Measurements from ENCODE around the gene SLC5A6. TPM values are rescaled to one million over a fixed set of nuclear protein-coding genes. Genes with fewer than 3 reads are reported as not detected.
"Not testable (repeated sequence)": the region's sequence is repeated elsewhere in the genome, so short reads cannot be mapped to it uniquely, and the experiment has no call there.

SLC5A6 gene
- total and polyA plus RNA-seq, 2 of the 8 experiments (the other 6 are each of a cell fraction or from before 2014, with no cell fraction given): 118 to 183 TPM

DNA sequence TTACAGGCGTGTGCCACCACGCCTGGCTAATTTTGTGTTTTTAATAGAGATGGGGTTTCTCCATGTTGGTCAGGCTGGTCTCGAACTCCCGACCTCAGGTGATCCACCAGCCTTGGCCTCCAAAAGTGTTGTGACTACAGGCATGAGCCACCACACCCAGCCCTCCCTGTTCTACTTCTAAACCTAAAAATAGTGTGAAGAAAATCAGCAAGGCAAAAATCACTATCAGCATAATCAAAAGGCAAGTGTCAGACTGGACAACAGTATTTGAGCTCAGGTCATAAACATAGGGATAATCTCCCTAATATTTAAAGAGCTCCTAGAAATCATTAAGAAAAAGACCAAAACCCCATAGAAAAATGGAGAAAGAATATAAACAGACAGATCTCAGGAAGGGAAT, 36.3 kb downstream of the SLC5A6 start:
- H4K8ac ChIP-seq (ENCODE audit: extremely low read depth, insufficient read depth, low read length); H2BK120ac ChIP-seq (replicated peaks; ENCODE audit: low read depth, low read length); H4K91ac ChIP-seq (replicated peaks; ENCODE audit: insufficient read length, low read length); H2AK5ac ChIP-seq (ENCODE audit: low read depth, low read length); H3K79me1 ChIP-seq (ENCODE audit: low read depth, low read length); H4K5ac ChIP-seq (ENCODE audit: insufficient read length, low read depth, low read length); H3K23ac ChIP-seq (ENCODE audit: insufficient read length); H2BK15ac ChIP-seq (ENCODE audit: low read length); H3K27ac ChIP-seq (ENCODE audit: low read depth, low read length); H3K79me2 ChIP-seq (ENCODE audit: control insufficient read depth in 1 of 2, insufficient read depth in 2 of 2, low read length in 2 of 2); H2AFZ ChIP-seq (ENCODE audit: low read length); H3K4me1 ChIP-seq (replicated peaks in 1 of 4; ENCODE audit: control insufficient read depth in 3 of 4, insufficient read depth in 4 of 4, low read length in 3 of 4); H2BK20ac ChIP-seq (ENCODE audit: low read length); H2BK5ac ChIP-seq (ENCODE audit: low read depth, low read length); H3K9ac ChIP-seq (replicated peaks in 1 of 4; ENCODE audit: extremely low read depth in 1 of 4, low read depth in 3 of 4, low read length in 3 of 4); H3K18ac ChIP-seq (ENCODE audit: extremely low read depth, low read length); H4K20me1 ChIP-seq (replicated peaks in 1 of 2; ENCODE audit: control insufficient read depth in 1 of 2, insufficient read depth in 2 of 2, low read length in 2 of 2); H3K4me2 ChIP-seq (ENCODE audit: insufficient read depth in 1 of 2, low read depth in 2 of 2, low read length in 2 of 2); H3K27me3 ChIP-seq (replicated peaks in 1 of 4; ENCODE audit: control insufficient read depth in 3 of 4, extremely low read depth in 1 of 4, insufficient read depth in 3 of 4, low read length in 3 of 4); H3K23me2 ChIP-seq (ENCODE audit: low read depth, low read length); H3K4me3 ChIP-seq (ENCODE audit: extremely low read depth in 1 of 4, insufficient read depth in 2 of 4, low read depth in 3 of 4, low read length in 4 of 4); H3K14ac ChIP-seq (ENCODE audit: insufficient read length); H3K4ac ChIP-seq (replicated peaks; ENCODE audit: insufficient read length, low read depth, low read length); H3K9me3 ChIP-seq (ENCODE audit: insufficient read depth in 2 of 2, low read depth in 1 of 2, low read length in 1 of 2); H3K36me3 ChIP-seq (ENCODE audit: control insufficient read depth in 2 of 4, insufficient read depth in 4 of 4, low read length in 3 of 4); DNase-seq (ENCODE audit: low read depth in 1 of 2, low spot score in 2 of 2); H3K56ac ChIP-seq (replicated peaks; ENCODE audit: insufficient read length, low read depth, low read length); FAIRE-seq; H2BK12ac ChIP-seq (ENCODE audit: low read depth, low read length): not testable (repeated sequence)
- ChIA-PET CTCF (ENCODE audit: partially characterized antibody) (interaction anchor here (0.9 to 5.0 kb wide), 9 partner anchors 9 to 104 kb away, joined by 3 to 26 read pairs (median 5); partner anchors contain the start of genes ABHD1 and PREB), POLR2A (ENCODE audit: partially characterized antibody) (interaction anchor here (1.6 to 1.8 kb wide), 2 partner anchors 9 to 36 kb away, joined by 4 to 6 read pairs; partner anchors contain the start of genes ATRAID and SLC5A6)
- whole genome bisulfite sequencing, 2 experiments (ENCODE audit: extremely low coverage in 1 of 2, insufficient coverage in 1 of 2, insufficient read length in 1 of 2, insufficient replicate concordance in 2 of 2, low coverage in 1 of 2, low lambda C conversion rate in 2 of 2, missing lambda C conversion rate in 1 of 2): 90% methylated on average over 4 of the region's 4 CpGs; no CpG with 5 or more reads in 1 of the 2 experiments
